HG03342 (cell line): ENCODE data around the gene CARD10.

ENCODE experiments used
- ATAC-seq: cut with Tn5 transposase; IDR thresholded peaks from one replicate; pipeline ENCODE4 v1.9.1; 2021; ENCODE audit warnings: mild to moderate bottlenecking, moderate library complexity; ENCODE audit not compliant: unreplicated experiment

Gene CARD10

GRCh38 chr22:37488337-37489135, 30.7 kb downstream of the CARD10 start:
- no peak for ATAC-seq

DNA sequence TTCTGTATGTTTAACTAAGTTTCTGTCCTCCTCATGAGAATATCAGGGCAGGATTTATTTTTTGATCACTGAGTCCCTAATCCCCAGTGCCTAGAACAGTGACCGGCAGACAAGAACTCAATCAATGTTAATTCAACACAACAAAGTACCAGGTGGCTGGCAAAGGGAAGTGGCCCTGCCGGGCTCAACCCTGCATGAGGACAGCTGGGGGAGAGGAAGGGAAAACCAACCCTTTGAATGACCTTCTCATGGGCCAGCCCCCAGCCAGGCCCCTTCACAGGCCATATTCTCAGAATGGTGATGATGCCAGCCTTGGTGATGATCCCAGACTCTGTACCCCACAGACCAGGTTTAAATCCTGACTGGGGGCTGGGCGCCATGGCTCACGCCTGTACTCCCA, 31.6 kb downstream of the CARD10 start:
- no peak for ATAC-seq

GRCh38 chr22:37487129-37487528, 32.1 kb downstream of the CARD10 start:
- no peak for ATAC-seq

GRCh38 chr22:37486224-37486845, 32.9 kb downstream of the CARD10 start, which contains the start of gene MFNG:
Gene MFNG (minus strand): TSS chr22:37486384. CDS start chr22:37486177, 207 bp downstream.
- ATAC-seq, result peak; percentile 56

GRCh38 chr22:37485395-37486223, 33.6 kb downstream of the CARD10 start:
- ATAC-seq, result no peak

DNA sequence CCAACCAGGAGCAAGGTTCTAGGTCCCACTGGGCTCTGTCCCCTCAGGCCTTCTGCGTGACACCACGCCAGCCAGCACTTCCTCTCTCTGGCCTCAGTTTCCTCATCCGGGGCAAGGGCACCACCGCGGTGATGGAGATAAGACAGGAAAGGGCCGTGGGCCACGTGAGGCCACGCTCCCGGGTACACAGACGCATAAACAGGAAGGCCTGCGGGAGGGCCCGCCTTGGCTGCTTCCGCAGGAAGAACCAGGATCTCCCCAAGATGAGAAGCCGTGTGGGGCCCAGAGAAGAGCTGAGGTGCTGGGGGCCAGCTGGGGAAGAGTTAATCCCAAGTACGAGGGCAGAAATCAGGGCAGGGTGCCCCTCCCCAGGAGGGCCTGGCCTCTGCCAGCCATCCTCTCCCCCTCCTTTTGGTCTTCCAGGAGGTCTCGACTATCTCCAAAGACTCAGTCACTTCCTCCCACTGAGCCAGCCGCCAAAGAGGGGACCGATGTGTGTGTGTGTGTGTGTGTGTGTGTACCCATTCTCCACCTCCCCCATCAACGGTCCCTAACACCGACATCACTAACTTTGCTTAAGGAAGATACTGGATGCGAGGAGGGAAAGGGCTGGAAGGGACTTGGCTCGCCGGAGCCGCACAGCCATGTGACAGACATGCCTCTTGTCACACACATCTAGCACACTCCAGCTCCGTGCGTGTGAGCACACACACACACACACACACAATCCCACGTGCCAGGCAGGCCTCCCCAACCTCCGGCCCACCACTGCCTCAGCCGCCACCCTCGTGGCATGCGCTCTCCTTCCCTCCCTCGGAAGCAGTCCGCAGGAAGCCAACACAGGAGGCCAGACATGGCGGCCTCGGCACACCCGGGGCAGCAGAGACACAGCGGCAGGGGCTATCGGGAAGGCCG, 34.5 kb downstream of the CARD10 start:
- no peak for ATAC-seq

GRCh38 chr22:37483050-37483449, 36.2 kb downstream of the CARD10 start:
- ATAC-seq, result no peak

GRCh38 chr22:37482244-37482643, 37.0 kb downstream of the CARD10 start:
- ATAC-seq, result no peak

DNA sequence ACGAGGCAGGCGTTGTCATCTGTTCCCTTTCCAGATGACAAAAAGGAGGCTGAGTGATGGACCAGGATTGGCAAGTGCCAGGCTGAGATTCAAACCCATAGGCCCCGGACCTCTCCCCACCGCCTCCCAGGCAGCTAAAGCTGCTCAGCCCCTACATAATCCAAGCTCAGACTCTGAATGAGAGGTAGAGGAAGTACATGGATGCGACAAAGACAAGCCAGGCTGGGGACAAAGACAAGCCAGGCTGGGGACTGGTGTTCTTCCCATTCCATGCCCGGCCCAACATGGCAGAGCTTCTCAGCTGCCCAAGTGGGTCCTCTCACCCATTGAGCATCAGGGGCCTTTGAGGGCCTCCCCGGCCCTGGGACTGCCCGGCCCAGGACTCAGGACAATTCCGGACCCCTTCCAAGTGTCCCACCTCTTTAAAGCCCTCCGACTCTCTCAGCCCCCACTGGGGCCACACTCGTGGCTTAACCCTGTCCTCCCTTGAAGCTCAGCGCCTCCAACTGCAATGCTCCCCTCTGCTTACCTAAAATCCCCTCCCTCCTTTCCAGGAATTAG, 37.8 kb downstream of the CARD10 start:
- ATAC-seq, result no peak

GRCh38 chr22:37480387-37481346, 38.5 kb downstream of the CARD10 start:
- no peak for ATAC-seq

DNA sequence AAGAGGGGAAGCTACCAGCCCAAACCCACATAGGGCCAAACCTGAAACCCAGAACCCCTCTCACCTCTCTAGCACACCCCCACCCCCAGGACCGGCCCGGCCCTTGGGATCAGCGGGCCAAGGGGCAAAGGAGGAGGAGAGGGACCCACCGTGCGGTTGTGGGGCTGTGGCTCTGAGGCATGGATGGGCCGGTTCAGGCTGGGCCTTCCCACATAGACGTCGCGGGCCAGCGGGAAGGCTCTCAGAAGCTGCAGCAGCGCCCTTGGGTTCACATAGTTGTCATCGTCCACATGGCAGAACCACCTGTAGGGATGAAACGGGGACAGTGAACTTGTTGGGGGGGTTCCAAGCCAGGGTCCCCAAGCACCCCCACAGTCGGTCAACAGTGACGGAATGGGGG, 40.0 kb downstream of the CARD10 start:
- no peak for ATAC-seq

DNA sequence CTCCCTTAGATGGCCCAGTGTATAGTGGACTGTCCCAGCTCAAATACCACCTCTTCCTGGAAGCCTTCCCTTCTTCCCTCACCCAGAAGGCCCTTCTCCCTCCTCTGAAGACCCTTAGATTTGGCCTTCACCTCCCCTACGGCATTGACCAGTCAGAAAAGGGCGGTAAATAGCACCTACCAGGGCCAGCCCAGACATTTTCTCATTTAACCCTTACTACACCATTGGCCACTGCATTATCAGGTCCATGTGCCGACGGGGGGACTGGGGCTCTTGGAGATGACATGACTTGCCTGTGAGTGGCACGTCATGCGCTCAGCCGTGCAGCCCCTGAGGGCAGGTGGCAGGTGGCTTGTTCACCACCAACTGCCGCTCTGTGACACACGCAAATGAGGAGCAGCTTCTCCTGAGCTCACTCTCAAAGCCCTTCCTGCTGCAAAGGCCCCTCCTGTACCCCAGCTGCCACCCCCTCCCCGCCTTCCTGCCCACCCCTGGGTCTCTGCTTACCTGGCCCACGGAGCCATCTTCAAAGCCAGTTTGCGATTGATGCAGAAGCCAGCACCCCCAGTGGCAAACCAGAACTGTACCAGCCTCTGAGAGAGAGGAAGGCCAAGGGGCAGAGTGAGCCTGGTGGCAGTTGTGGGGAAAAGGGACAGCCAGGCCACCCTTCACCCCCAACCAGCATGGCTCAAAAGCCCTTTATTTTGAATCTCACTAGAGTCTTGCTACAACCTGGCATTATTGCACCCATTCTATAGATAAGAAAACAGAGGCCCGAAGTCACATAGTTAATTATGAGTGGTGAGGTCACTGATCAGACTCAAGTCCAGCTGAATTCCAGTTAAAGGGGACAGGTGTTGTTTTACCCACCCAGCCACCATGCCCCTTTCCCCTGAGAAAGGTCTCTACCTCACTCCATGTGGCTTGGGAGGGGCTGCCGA, 42.6 kb downstream of the CARD10 start:
- ATAC-seq, result no peak

GRCh38 chr22:37474447-37475090, 44.6 kb downstream of the CARD10 start:
- no peak for ATAC-seq

DNA sequence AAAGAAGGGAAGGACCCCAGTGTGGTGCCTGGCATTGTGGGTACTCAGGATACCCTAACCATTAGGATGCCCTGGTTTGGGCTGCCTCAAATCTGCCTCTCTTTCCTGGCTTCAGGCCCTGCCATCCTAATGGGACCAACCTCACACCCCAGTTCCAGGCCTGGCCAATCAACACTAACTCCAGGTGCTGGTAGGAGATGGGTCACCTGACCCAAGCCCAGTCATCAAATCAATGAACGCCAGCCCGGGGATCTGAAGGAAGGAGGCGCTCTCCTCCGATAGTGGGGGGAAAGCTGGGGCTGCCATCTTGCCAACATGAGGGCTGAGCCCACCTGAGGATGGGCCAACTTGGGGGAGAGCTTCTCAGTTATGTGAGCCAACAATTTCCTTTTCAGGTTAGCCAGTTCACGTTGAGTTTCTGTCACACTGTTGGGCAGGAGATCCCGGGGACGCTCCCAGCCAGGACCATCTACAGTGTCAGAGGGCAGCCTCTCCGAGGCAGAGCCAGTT, 45.7 kb downstream of the CARD10 start:
- ATAC-seq, result no peak

DNA sequence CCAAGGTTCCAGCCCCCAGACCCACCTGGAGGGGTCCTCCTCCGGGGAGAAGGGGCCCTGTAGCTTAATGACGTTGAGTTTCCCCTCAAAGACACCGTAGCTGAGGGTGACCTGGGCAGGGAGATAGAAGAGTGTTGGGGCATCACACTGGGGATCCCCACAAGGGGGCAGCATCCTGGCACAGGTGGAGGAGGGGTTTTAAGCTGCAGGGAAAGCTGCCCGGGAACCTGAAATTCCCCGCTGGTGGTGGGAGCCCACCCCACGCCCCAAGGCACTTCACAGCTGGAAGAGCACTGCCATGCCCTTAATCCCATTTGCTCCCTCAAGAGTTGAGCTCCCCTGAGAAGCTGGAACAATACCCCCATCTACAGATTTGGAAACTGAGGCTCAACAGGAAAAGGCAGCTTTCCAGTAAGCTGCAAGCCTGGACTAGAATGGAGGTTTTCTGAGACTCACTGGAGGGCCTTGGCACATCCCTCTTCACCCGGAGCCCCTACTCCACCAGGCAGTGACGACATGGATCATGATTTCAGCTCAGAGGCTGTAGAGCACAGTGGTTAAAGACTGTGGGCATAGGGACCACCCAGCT, 46.7 kb downstream of the CARD10 start:
- ATAC-seq, result no peak

- no peak for ATAC-seq
Measured at GRCh38 chr22:37471727-37472417, 47.3 kb downstream of the CARD10 start.
